HG03565 (cell line): ENCODE results near the gene GAREM2.

Experiments used
- ATAC-seq: cut with Tn5 transposase; IDR thresholded peaks from one replicate; pipeline ENCODE4 v1.9.1; 2021; ENCODE audit warnings: mild to moderate bottlenecking, moderate library complexity; ENCODE audit not compliant: unreplicated experiment

Gene GAREM2

DNA sequence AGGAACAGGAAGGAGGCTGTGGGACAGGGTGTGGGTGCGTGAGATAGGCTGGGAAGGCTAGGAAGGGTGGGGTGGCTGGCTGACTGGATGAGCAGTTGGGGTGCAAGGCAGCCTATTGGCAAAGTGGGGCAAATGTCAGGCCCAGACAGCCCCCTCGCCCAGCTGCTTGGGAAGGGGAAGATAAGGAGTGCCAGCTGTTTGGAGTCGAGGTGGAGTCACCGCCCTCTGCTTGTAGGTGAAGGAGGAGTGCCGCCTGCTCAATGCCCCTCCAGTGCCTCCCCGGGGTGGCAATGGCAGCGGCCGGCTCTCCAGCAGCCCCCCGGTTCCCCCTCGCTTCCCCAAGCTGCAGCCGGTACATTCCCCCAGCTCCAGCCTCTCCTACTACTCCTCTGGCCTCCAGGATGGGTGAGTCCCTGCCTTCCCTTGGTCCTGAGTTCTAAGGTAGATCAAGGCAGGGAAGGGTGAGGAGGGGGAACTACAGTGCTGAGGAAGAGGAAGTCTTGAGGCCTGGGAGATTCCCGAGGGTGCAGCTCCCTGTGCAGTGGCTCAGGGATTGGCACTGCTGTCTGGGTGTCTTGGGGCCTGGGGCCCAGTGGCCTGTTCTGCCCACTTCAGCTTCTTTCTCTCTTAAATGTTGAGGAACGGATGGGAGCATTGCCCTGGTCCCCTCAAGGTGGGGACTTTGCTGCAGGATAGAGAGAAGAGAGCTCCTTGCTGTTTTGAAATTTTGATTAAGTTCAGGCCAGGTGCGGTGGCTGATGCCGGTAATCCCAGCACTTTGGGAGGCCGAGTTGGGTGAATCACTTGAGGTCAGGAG lies 13.3 kb downstream of the GAREM2 start:
- ATAC-seq: no peak

DNA sequence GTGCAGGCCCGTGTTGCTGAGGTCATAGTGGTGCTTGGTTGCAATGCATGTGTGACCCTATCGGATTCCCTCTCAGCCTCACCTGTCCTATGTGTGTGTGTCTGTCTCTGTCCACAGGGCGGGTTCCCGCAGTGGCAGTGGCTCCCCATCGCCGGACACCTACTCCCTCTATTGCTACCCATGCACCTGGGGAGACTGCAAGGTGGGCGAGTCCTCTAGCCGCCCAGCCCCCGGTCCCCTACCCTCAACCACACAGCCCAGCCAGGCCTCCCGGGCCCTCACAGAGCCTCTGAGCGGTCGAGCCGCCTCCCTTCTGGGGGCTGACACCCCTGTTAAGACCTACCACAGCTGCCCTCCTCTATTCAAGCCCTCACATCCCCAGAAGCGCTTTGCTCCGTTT lies 14.2 kb downstream of the GAREM2 start:
- no peak for ATAC-seq

DNA sequence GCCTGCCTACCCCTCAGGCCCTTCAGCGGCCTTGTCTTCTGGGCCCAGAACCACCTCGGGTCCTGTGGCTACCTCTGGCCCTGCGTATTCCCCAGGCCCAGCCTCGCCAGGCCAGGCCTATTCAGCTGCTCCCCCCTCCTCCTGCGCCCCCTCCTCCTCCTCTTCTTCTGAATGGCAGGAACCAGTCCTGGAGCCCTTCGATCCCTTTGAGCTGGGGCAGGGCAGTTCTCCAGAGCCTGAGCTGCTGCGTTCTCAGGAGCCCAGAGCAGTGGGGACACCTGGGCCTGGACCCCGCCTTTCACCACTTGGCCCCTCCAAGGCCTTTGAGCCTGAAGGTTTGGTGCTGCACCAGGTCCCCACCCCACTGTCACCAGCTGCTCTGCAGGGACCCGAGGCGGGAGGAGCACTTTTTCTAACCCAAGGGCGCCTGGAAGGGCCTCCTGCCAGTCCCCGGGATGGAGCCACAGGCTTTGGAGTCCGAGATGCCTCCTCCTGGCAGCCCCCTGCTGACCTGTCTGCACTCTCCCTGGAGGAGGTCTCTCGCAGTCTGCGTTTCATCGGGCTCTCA lies 14.7 kb downstream of the GAREM2 start:
- no peak for ATAC-seq

- ATAC-seq: no peak
These were observed 16.2 kb downstream of the GAREM2 start for GRCh38 chr2:26189123-26189522.

DNA sequence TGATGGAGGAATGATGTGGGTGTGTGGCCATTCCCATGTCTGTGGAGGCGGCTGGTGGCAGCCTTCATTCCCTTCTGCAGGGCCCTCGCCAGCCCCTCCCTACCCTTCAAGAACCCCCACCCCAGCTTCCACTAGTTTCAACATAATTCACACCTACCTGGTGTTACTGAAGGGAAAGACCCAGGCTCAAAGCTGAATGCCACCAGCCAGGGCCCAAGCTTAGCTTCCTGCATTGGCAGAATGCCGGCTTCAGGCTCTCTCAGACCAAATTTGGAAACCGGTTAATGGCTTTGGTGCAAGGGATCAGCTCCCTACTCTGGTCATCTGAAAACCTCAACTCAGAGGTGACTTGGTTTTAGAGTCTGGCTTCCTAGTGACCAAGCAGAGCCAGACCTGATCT lies 16.9 kb downstream of the GAREM2 start:
- ATAC-seq: no peak

DNA sequence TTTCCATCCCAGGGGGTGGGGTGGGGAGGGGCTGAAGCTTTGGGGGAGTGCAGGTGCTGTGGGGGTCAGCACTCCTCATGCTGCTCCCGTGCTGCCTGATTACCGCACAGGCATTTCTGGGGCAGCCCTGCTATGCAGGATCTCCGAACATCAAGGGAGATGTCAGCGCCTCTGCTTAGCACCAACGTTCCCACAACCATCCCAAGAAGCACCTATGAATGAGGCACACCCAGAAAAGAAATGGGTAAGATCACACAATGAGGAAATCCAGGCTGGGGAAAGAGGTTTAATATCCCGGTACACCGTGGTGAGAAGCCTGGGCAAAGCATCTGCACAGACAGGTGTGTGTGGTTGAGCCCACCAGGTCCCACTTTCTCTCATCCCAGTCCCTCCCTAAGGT lies 17.5 kb downstream of the GAREM2 start:
- no peak for ATAC-seq

- ATAC-seq: no peak
These were observed 18.6 kb downstream of the GAREM2 start for GRCh38 chr2:26191316-26192159.

- no peak for ATAC-seq
These were observed 20.8 kb downstream of the GAREM2 start for GRCh38 chr2:26193578-26194231.

- no peak for ATAC-seq
These were observed 22.4 kb downstream of the GAREM2 start for GRCh38 chr2:26195040-26195984.

DNA sequence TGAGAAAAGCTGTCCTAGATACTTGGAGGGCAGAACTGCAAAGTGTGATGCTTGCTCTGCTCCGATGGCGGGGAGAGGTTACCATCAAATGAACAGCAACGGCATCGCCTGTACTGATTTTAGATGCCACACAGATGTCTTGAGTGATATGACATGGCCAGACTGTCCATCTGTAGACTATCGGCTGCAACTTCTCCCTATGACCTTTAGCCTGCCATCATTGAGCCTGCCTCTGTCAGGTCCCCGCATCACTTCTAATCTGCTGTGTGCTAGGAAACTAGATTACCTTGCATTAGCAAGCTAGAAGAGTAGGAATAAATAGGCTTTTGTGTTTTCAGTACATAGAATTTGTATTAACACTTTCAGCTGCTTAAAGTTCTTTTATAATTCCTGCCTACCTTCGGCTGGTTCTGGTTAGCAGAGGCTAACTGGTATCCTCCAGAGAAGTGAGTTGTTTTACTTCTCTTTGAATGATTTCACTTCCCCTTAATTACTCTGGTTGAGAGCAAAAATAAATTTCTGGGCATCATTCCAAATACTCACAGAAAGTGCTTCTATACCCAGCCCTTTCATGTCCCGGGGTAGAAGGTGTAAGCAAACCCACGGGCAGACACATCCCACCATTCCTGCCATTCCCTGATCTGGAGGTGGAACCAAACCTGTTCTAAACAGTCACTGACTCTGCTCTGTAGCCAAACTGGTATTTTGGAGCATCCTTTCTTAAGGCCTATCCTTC lies 24.0 kb downstream of the GAREM2 start:
- ATAC-seq: no peak

GRCh38 chr2:26197516-26197915 lies 24.6 kb downstream of the GAREM2 start:
- ATAC-seq: no peak

DNA sequence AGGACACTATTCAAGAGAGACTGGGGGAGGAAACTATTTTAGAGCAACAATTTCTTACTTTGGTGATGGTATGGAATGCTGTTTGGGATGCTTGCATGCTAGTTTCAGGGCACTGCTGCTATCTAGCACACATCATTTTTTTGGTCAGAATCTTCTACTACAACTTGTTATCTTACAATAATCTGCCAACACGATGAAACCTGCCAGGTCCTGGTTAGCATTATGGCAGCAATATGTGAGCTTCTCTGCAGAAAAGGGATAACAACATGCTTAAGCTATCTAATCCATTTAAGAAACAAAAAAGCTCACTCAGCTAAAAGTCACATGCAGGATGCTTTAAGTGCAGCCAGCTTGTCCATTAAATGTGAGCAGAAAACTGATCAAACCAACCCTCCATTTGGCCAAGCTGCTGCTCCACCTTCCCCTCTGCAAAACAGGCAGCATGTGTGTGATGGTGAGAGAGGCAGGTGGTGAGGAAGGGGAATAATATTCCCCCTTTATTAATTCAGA lies 30.1 kb downstream of the GAREM2 start:
- no peak for ATAC-seq

DNA sequence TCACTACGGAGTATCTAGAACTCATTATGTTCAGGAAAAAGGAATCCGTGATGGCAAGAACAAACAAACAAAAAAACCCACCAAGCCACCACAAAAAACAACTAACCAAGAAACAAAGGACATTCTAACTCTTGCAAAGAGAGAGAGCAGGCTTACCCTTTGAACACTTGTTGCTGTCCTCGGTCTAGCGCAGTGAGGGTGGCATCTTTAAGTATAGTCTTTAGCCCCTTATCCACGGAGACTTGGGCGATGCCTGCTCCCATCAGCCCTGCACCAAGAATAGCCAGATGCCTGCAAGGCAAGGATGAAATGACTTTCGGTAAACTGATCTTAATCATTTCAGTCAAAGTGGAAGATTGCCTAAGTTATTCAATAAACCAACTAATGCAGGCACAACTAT lies 31.0 kb downstream of the GAREM2 start:
- no peak for ATAC-seq

- no peak for ATAC-seq
These were observed 39.1 kb downstream of the GAREM2 start for GRCh38 chr2:26212011-26212410.

DNA sequence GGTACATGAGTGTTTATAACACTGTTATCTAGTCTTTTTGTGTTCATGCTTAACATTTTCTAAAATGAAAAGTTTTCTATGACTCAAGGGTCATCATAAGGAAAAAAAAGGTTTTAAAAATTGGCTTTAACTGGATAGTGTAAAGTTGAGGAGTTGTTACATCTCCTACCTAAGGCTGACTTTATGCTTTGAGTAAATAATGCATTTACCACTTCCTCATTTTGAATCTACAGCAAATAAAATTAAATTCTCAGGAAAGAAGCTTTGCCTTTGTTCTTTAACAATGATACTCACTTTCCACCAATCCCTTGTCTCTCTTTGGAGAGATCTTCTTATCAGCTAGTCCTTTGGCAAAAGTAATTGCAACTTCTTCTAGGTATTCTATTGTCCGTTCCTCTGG lies 41.9 kb downstream of the GAREM2 start:
- ATAC-seq: no peak

GRCh38 chr2:26215833-26216232 lies 42.9 kb downstream of the GAREM2 start:
- no peak for ATAC-seq

GRCh38 chr2:26216587-26216986 lies 43.7 kb downstream of the GAREM2 start:
- no peak for ATAC-seq

GRCh38 chr2:26217720-26218119 lies 44.8 kb downstream of the GAREM2 start:
- no peak for ATAC-seq

DNA sequence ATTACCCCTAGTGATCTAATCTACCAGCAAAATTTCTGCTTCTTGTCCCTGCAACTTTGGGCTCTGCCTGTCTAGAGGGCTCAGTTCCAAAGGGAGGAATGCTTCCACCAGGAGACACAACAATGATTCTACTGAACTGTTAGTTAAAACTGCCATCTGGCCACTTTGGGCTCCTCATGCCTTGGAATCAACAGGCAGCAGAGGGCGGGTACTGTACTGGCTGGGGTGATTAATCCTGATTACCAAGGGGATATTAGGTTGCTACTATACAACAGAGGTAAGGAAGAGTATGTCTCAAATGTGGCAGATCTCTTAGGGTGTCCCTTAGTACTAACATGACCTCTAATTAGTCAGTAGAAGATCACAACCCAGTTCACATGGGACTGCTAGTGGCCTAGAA lies 50.1 kb downstream of the GAREM2 start:
- no peak for ATAC-seq
